IMR-90 (cell line): Measurements from ENCODE around the gene CD300C. TPM values are rescaled to one million over a fixed set of nuclear protein-coding genes. Genes with fewer than 3 reads are reported as not detected.

ENCODE experiments used
- ATAC-seq: fragments of 200-7000 bp; cut with Tn5 transposase; 2 replicates; pipeline ENCODE4 v1.9.1; 2020; ENCODE audit warnings: low read depth, mild to moderate bottlenecking, moderate library complexity
- BruUV-seq: library from RNA; stranded (reverse); fragments of 400-500 nt; replicated peaks from 2 replicates; lab custom pipeline; 2021; lab: Mats Ljungman, UMichigan
- CTCF ChIA-PET: fragments of 300-600 bp; formaldehyde crosslinking; extraction: SDS; loops from one replicate; lab custom pipeline; 2021; ENCODE audit warnings: antibody characterized with exemption; lab: Yijun Ruan, JAX
- POLR2A ChIA-PET: fragments of 300-600 bp; sonication (Branson Sonifier 250); formaldehyde crosslinking; loops from one replicate; lab custom pipeline; 2022; ENCODE audit warnings: antibody characterized with exemption; ENCODE audit not compliant: unreplicated experiment; lab: Charles Lee
- DNase-seq: peaks from one replicate; pipeline ENCODE4 v3.0.0; 2013
- H2AFZ ChIP-seq: replicated peaks from 2 replicates; pipeline ENCODE3; 2013; ENCODE audit warnings: low read length, mild to moderate bottlenecking; ENCODE audit not compliant: poor library complexity
- H2AK5ac ChIP-seq: 2 replicates; pipeline ENCODE4 v1.6.1; 2013; ENCODE audit warnings: low read depth, low read length, inconsistent platforms
- H2AK9ac ChIP-seq: replicated peaks from 2 replicates; pipeline ENCODE3; 2013; ENCODE audit warnings: mild to moderate bottlenecking, low read depth, low read length, moderate library complexity; ENCODE audit not compliant: poor library complexity
- H2BK120ac ChIP-seq: 2 replicates; pipeline ENCODE4 v1.6.1; 2013; ENCODE audit warnings: low read depth, low read length, inconsistent platforms
- H2BK15ac ChIP-seq: 3 replicates; pipeline ENCODE4 v1.6.1; 2013; ENCODE audit warnings: low read depth, low read length, inconsistent platforms
- H2BK20ac ChIP-seq: 2 replicates; pipeline ENCODE4 v1.6.1; 2013; ENCODE audit warnings: low read depth, mild to moderate bottlenecking, inconsistent platforms, low read length, moderate library complexity
- H2BK5ac ChIP-seq: 2 replicates; pipeline ENCODE4 v1.6.1; 2013; ENCODE audit warnings: mild to moderate bottlenecking, low read depth, low read length, inconsistent platforms; ENCODE audit not compliant: poor library complexity, severe bottlenecking
- H3K14ac ChIP-seq: replicated peaks from 2 replicates; pipeline ENCODE4 v1.6.1; 2013; ENCODE audit warnings: low read depth, low read length, inconsistent platforms
- H3K18ac ChIP-seq: 2 replicates; pipeline ENCODE4 v1.6.1; 2013; ENCODE audit warnings: low read depth, low read length, control low read depth
- H3K23ac ChIP-seq: 2 replicates; pipeline ENCODE4 v1.6.1; 2013; ENCODE audit warnings: low read depth, low read length, inconsistent platforms
- H3K27ac ChIP-seq: 2 replicates; pipeline ENCODE4 v1.5.1; 2013; ENCODE audit warnings: mild to moderate bottlenecking, control low read depth, low read length; ENCODE audit not compliant: insufficient read depth
- H3K27me3 ChIP-seq: 2 replicates; pipeline ENCODE4 v1.6.1; 2013; ENCODE audit warnings: low read length; ENCODE audit not compliant: control insufficient read depth, insufficient read depth
- H3K36me3 ChIP-seq: 2 replicates; pipeline ENCODE4 v1.6.1; 2013; ENCODE audit warnings: low read length, mixed read lengths; ENCODE audit not compliant: control insufficient read depth, insufficient read depth
- H3K4ac ChIP-seq: 2 replicates; pipeline ENCODE4 v1.6.1; 2013; ENCODE audit warnings: low read depth, low read length, inconsistent platforms
- H3K4me1 ChIP-seq: 2 replicates; pipeline ENCODE4 v1.6.1; 2013; ENCODE audit warnings: low read length, mixed read lengths; ENCODE audit not compliant: control insufficient read depth, insufficient read depth
- H3K4me2 ChIP-seq: 2 replicates; pipeline ENCODE4 v1.6.1; 2013; ENCODE audit warnings: low read depth, mild to moderate bottlenecking, control low read depth, low read length, moderate library complexity
- H3K4me3 ChIP-seq: 2 replicates; pipeline ENCODE4 v1.5.1; 2013; ENCODE audit warnings: low read depth, mild to moderate bottlenecking, control low read depth, low read length, moderate library complexity; ENCODE audit not compliant: insufficient read depth
- H3K56ac ChIP-seq: 2 replicates; pipeline ENCODE4 v1.6.1; 2013; ENCODE audit warnings: low read length, inconsistent platforms; ENCODE audit not compliant: insufficient read depth; ENCODE audit errors: extremely low read depth
- H3K79me1 ChIP-seq, 2 experiments: 2 replicates each; pipeline ENCODE4 v1.6.1; 2013; ENCODE audit warnings: low read length in 2 of 2, inconsistent platforms in 1 of 2, low read depth in 1 of 2
- H3K9ac ChIP-seq: 2 replicates; pipeline ENCODE4 v1.6.1; 2013; ENCODE audit warnings: low read depth, low read length, control low read depth
- H3K9me1 ChIP-seq: 2 replicates; pipeline ENCODE4 v1.6.1; 2013; ENCODE audit warnings: low read length, inconsistent platforms; ENCODE audit not compliant: insufficient read depth
- H3K9me3 ChIP-seq: 2 replicates; pipeline ENCODE4 v1.6.1; 2013; ENCODE audit warnings: low read length; ENCODE audit not compliant: control insufficient read depth, insufficient read depth
- H4K20me1 ChIP-seq: 2 replicates; pipeline ENCODE4 v1.6.1; 2013; ENCODE audit warnings: low read length, inconsistent platforms; ENCODE audit not compliant: insufficient read depth
- H4K5ac ChIP-seq: 2 replicates; pipeline ENCODE4 v1.6.1; 2013; ENCODE audit warnings: mild to moderate bottlenecking, low read depth, low read length, control low read depth
- H4K8ac ChIP-seq, 2 experiments: 2 replicates each; pipeline ENCODE4 v1.6.1; 2013; ENCODE audit warnings: low read depth in 2 of 2, low read length in 2 of 2, control low read depth in 1 of 2, inconsistent platforms in 1 of 2
- H4K91ac ChIP-seq: 2 replicates; pipeline ENCODE4 v1.6.1; 2013; ENCODE audit warnings: low read depth, low read length, inconsistent platforms; ENCODE audit not compliant: insufficient read depth
- BHLHE40 ChIP-seq: fragments of 150-350 bp; IDR thresholded peaks from 2 replicates; pipeline ENCODE4 v1.6.1; 2016; ENCODE audit warnings: mild to moderate bottlenecking, low read depth, low read length
- CEBPB ChIP-seq: IDR thresholded peaks from 2 replicates; pipeline ENCODE4 v1.6.1; 2012; ENCODE audit warnings: low read depth, low read length, improper control_type of control experiment
- CHD1 ChIP-seq: IDR thresholded peaks from 2 replicates; pipeline ENCODE4 v1.6.1; 2012; ENCODE audit warnings: low read depth, low read length, improper control_type of control experiment
- MAFK ChIP-seq: IDR thresholded peaks from 2 replicates; pipeline ENCODE4 v1.6.1; 2012; ENCODE audit warnings: low read depth, low read length, improper control_type of control experiment
- MXI1 ChIP-seq: IDR thresholded peaks from 2 replicates; pipeline ENCODE4 v1.6.1; 2012; ENCODE audit warnings: low read depth, mild to moderate bottlenecking, low read length, moderate library complexity, borderline replicate concordance
- NFE2L2 ChIP-seq: fragments of 150-350 bp; IDR thresholded peaks from 2 replicates; pipeline ENCODE4 v1.6.1; 2016; ENCODE audit warnings: low read depth, mild to moderate bottlenecking, low read length
- RAD21 ChIP-seq: IDR thresholded peaks from 2 replicates; pipeline ENCODE4 v1.6.1; 2012; ENCODE audit warnings: low read length, improper control_type of control experiment
- RFX5 ChIP-seq: IDR thresholded peaks from 2 replicates; pipeline ENCODE4 v1.8.0; 2012; ENCODE audit warnings: low read depth, mild to moderate bottlenecking, low read length, moderate library complexity
- WGBS, 2 experiments: methylation state at CpG; one replicate each; pipeline versions ENCODE4 v1.1.5 to v1.1.7; 2013; ENCODE audit warnings: missing lambda C conversion rate in 2 of 2; ENCODE audit not compliant: insufficient read length in 1 of 2; ENCODE audit errors: extremely low coverage in 2 of 2; 5-methylcytosine and 5-hydroxymethylcytosine counted together
- dilution Hi-C: fragments of 300-500 bp; cut with HindIII; formaldehyde crosslinking; loops from one replicate; pipeline ENCODE4 v1.14.3; 2018; ENCODE audit warnings: low sequenced_read_pairs; ENCODE audit not compliant: unreplicated experiment
- in situ Hi-C: fragments of 300-500 bp; cut with MboI; formaldehyde crosslinking; loops from 3 replicates; pipeline ENCODE4 v1.14.3; 2019; ENCODE audit warnings: low sequenced_read_pairs, inconsistent platforms, mixed read lengths
- intact Hi-C: fragments of 100-400 bp; cut with micrococcal nuclease; formaldehyde crosslinking; loops from 2 replicates; pipeline ENCODE4 v1.10.0; 2022
- polyA plus RNA-seq, 3 experiments: library from polyadenylated mRNA; depleted of rRNA; stranded (reverse); fragments of >200 nt; gene quantifications; 2 replicates each; pipeline ENCODE4 v1.2.3, GENCODE V29; 2012; ENCODE audit warnings: low replicate concordance in 1 of 3
- total RNA-seq: library from RNA; depleted of rRNA; stranded (reverse); fragments of >200 nt; gene quantifications from 2 replicates; pipeline ENCODE4 v1.2.3, GENCODE V29; 2012
- TF ChIP-seq, protein P1 (sequence below): fragments of 150-350 bp; IDR thresholded peaks from 2 replicates; pipeline ENCODE4 v1.6.1; 2016; ENCODE audit warnings: low read depth, mild to moderate bottlenecking, low read length, moderate library complexity, borderline replicate concordance
- TF ChIP-seq, protein P2 (sequence below): conservative IDR thresholded peaks from 2 replicates; pipeline ENCODE4 v1.5.1; 2012; ENCODE audit warnings: mild to moderate bottlenecking, low read depth, low read length, improper control_type of control experiment

The CD300C gene
- total and polyA plus RNA-seq, 2 of the 4 experiments (the other 2 are of a cell fraction) = not detected

DNA sequence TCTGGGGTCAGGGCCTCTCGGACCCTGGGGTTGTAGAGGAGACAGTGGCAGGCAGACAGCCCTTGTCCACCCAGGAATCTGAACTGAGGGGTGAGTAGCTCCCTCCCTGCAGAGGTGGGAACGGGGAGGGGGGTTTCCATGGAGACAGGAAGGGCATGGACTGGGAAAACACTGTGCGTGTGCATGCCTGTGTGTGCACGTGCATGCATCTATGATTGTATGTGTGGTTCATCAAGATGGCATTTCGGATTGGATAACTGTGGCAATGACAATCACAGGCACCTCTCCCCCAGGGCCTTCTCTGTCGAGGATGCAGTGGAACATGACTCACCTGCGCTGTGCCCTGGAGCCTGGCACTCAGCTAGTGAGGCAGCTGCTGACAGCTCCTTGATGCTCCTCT lies 6.1 kb upstream of the CD300C start:
- no peak overlapping the region for H3K18ac ChIP-seq
- H4K8ac ChIP-seq = no peak overlapping the region
- H3K4me3 ChIP-seq = no peak overlapping the region
- H3K4ac ChIP-seq = no peak overlapping the region
- H4K5ac ChIP-seq = no peak overlapping the region
- DNase-seq (no peak), ATAC-seq (no peak)
- peaks cover 17% of the 10 kb centered on the region for H3K9me3 ChIP-seq
- H3K4me2 ChIP-seq = no peak overlapping the region
- no peak overlapping the region for H2BK20ac ChIP-seq
- H3K56ac ChIP-seq = no peak overlapping the region
- H3K79me1 ChIP-seq = no peaks in the 10 kb centered on the region
- no peak overlapping the region for H2BK120ac ChIP-seq
- 0% methylated on average over 1 of the region's 7 CpGs; no CpG with 5 or more reads in 1 of the 2 experiments for WGBS, 2 experiments
- H3K23ac ChIP-seq = no peak overlapping the region
- no peak overlapping the region for H3K9ac ChIP-seq
- in situ Hi-C loops = no loop called here
- H2BK5ac ChIP-seq = no peak overlapping the region
- dilution Hi-C loops = no loop called here
- no peak overlapping the region for H3K14ac ChIP-seq
- no peak overlapping the region for H2AK9ac ChIP-seq
- H4K20me1 ChIP-seq = no peaks in the 10 kb centered on the region
- no TSS peak for BruUV-seq
- peak overlapping the region; percentile 6 for H2AFZ ChIP-seq
- TF ChIP-seq, protein P1, sequence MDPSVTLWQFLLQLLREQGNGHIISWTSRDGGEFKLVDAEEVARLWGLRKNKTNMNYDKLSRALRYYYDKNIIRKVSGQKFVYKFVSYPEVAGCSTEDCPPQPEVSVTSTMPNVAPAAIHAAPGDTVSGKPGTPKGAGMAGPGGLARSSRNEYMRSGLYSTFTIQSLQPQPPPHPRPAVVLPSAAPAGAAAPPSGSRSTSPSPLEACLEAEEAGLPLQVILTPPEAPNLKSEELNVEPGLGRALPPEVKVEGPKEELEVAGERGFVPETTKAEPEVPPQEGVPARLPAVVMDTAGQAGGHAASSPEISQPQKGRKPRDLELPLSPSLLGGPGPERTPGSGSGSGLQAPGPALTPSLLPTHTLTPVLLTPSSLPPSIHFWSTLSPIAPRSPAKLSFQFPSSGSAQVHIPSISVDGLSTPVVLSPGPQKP = no peak
- TF ChIP-seq CHD1 (no peak), MXI1 (no peak), MAFK (no peak), CEBPB (no peak), NFE2L2 (no peak), BHLHE40 (no peak), RAD21 (no peak), RFX5 (no peak)
- TF ChIP-seq, protein P2, sequence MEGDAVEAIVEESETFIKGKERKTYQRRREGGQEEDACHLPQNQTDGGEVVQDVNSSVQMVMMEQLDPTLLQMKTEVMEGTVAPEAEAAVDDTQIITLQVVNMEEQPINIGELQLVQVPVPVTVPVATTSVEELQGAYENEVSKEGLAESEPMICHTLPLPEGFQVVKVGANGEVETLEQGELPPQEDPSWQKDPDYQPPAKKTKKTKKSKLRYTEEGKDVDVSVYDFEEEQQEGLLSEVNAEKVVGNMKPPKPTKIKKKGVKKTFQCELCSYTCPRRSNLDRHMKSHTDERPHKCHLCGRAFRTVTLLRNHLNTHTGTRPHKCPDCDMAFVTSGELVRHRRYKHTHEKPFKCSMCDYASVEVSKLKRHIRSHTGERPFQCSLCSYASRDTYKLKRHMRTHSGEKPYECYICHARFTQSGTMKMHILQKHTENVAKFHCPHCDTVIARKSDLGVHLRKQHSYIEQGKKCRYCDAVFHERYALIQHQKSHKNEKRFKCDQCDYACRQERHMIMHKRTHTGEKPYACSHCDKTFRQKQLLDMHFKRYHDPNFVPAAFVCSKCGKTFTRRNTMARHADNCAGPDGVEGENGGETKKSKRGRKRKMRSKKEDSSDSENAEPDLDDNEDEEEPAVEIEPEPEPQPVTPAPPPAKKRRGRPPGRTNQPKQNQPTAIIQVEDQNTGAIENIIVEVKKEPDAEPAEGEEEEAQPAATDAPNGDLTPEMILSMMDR = no peak
- H3K4me1 ChIP-seq = no peaks in the 10 kb centered on the region
- no peak overlapping the region for H2BK15ac ChIP-seq
- H3K36me3 ChIP-seq = no peaks in the 10 kb centered on the region
- intact Hi-C loops = no loop called here
- no peak overlapping the region for H2AK5ac ChIP-seq
- no peak overlapping the region for H4K91ac ChIP-seq
- H3K27me3 ChIP-seq = no peaks in the 10 kb centered on the region
- CTCF ChIA-PET = no interaction called here
- no peaks in the 10 kb centered on the region for H3K9me1 ChIP-seq
- POLR2A ChIA-PET = no interaction called here
- H3K27ac ChIP-seq = no peak overlapping the region
